GM18873 (cell line): Measurements from ENCODE around the gene EIF2S1.
"Not testable (repeated sequence)": the region's sequence is repeated elsewhere in the genome, so short reads cannot be mapped to it uniquely, and the experiment has no call there.

Experiments
- ATAC-seq: cut with Tn5 transposase; IDR thresholded peaks from one replicate; pipeline ENCODE4 v1.9.1; 2021; ENCODE audit warnings: mild to moderate bottlenecking, moderate library complexity, moderate number of reproducible peaks; ENCODE audit not compliant: unreplicated experiment, low FRiP score

Gene EIF2S1

DNA sequence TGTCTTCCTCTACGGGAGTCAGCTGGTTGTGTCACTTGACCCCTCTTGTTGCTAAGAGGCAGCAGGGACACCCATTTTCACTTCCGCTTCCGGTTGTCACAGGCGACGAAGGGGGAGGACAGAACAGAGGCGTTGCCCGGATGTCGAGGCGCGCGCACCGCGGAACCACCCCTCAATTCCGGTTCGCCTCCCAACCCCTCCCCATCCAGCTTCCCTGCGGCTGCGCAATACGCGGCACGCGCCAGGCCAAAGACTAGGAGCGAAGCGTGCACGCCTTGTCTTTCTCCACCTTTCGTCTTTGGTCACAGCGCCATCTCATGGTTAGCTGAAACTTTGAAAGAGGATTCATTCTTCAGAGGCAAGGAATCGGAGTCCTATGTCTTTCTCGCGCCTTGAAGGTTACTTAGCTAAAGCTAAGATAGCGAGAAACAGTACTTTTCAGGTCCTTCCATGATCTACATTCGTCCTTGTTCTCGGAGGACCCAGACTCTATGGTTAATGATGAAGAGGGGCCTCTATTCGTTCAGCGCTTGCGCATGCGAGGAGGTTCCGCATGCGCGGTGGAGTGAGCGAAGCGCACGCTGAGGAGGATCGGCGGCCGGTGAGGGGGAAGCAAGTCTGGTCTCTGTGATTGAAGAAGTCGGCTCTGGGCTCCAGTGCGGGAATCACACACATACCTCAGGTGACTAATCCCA lies at the start of gene EIF2S1, which contains the start of gene ATP6V1D:
EIF2S1 (plus strand) TSS at position 554 of the 695 bp plus-strand sequence. CDS start 4,440 bp downstream, outside the sequence.
ATP6V1D (minus strand) TSS at position 30 of the 695 bp plus-strand sequence. CDS start 106 bp downstream, outside the sequence.
- ATAC-seq: peak; percentile 80

DNA sequence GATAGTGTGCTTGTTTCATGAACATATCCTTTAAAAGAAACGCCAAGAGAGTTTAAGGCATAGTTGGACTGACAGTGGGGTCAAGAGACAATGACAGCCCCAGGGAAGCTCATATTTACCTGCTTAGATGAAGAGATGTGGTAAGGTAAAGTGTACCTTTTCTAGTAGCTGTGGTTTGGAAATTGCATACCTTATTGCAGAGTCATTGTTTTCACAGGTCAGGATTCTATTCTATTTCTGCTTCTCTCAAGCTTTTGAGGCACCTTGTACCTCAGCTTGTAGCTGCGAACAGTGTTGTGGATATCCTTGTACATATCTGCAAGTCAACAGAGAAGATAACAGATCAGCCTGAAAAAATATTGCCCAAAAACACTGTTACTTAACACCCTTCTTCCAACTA lies 48.3 kb upstream of the EIF2S1 start:
- no peak for ATAC-seq

DNA sequence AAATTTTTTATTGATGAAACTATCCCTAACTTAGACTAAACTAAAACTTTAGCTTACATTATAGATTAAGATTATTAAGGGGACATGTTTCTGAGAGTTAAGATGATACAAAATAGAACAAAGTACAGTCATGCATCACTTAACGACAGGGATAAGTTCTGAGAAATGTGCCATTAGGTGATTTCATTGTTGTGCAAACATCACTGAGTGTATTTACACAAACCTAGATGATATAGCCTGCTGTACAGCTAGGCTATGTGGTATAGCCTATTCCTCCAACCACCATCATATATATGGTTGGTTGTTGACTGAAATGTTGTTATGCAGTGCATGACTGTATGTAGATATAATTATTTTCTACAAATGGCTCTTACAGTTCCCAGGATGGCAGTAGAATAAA lies 47.0 kb upstream of the EIF2S1 start:
- no peak for ATAC-seq

DNA sequence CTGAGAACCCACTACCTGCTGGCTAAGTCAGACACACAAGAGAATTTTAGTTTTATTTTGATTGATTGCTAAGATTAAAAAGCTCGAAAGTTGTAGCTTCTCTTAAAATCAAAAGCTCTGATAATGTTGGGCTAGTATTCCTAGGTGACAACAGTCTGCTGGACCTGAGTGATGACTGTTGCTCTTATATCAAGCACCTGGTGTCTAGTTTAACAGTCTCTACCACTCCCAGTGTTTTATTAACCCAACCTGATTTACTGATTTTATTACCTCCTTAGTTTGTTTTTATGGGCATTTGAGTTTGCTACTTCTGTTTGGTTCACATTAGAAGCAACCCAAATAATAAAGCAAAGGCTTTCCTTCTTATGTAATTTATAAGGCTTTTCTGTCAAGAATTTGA lies 42.3 kb upstream of the EIF2S1 start:
- no peak for ATAC-seq

DNA sequence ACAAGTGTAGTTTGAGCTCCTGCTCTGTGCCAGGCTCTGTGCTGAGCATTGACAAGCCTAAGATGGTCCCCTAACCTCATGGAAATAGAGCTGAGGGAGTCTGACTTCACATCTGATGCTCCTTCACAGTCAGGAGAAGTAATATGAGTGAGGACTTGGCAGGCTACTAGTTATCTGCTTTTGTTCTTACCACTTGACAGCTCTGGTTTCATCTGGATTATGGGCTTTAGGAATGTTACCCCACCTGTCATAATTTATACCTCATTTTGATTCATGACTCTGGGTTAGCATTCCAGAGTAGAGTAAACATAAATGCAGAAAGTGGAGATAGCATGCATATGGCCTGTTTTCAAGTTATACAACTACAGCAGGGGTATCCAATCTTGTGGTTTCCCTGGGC lies 41.0 kb upstream of the EIF2S1 start:
- no peak for ATAC-seq

DNA sequence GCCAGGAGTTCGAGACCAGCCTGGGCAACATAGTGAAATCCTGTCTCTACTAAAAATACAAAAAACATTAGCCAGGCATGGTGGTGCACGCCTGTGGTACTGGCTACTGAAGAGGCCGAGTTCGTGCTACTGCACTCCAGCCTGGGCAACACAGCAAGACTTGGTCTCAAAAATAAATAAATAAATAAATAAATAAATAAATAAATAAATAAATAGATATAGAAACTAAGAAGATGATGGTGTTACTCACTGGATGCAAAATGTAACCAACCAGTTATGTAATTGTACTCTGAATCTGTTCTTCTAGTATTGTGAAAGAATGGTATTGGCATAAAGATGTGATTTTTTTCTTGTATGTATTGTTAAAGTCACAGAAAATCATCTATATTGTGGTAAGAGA lies 30.5 kb upstream of the EIF2S1 start:
- ATAC-seq: not testable (repeated sequence)

DNA sequence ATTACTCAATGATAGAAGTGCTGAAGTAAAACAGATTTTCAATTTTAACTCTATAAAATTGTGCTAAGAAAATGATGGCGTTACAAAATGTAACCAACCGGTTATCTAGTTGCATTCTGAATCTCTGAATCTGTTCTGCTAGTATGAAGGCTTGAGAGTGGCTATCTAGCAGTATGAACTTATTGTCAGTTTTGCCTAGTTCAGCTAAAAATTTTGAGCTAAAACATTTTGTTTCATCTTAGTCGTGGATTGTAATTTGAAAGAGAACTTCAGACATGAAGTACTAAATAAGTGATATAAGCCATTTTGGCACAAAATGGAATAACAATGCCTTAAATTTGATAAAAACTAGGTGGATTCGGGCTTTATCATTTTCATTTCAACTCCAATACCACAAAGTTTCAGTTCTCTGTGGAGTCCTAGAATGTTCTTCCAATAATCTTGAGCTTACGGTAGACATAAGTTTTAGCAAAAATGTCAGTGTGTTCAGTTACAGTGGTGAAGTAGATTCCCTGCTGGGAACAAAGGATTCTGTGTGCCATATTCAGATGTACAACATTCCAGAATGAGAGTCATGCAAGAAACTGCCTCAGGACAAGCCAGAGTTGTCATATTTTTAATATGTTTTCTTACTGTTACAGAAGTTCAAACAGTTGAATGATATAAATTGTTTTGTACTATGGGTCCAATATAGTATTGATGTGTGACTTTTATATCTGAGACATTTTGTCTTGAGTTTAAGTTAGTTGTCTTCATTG lies 28.6 kb upstream of the EIF2S1 start:
- no peak for ATAC-seq

DNA sequence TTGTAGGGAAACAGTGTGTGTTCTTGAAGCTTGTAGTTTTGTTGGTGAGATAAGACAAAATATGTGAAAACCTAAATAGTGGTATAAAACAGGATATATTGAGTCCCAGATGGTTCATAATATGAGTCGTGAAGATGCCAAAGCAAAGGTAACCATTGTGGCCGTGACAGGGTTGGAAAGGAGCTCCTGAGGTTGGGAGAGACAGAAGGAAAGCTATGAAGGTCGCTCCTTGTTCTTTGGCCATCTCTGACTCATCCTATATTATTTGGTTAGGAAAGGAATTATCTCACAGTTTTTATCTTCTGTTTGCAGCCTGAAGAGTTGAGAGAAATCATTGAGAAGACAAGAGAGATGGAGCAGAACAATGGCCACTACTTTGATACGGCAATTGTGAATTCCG lies 27.7 kb upstream of the EIF2S1 start:
- no peak for ATAC-seq

DNA sequence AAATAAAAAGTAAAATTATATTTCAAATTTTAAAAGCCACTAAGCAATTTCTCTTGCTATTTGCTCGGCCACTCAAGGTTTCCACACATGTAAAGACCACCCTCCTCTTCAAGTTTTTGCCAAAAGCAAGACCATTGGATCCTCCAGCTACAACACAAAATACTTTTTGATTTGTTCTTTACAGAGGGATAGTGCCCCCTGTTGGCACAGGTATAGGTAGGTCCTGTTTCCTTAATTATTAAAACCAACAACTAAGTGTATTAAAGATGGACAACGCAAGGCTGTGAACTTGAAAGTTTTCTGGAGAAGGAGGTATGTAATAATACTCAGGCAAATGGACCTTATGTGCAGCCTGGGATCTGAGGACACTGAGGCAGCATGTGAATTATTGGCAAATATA lies 24.3 kb upstream of the EIF2S1 start:
- no peak for ATAC-seq

DNA sequence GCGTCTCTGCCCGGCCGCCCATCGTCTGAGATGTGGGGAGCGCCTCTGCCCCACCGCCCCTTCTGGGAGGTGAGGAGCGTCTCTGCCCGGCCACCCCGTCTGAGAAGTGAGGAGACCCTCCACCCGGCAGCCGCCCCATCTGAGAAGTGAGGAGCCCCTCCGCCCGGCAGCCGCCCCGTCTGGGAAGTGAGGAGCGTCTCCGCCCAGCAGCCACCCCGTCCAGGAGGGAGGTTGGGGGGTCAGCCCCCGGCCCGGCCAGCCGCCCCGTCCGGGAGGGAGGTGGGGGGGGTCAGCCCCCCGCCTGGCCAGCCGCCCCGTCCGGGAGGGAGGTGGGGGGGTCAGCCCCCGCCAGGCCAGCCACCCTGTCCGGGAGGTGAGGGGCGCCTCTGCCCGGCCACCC lies 18.9 kb upstream of the EIF2S1 start:
- ATAC-seq: not testable (repeated sequence)

DNA sequence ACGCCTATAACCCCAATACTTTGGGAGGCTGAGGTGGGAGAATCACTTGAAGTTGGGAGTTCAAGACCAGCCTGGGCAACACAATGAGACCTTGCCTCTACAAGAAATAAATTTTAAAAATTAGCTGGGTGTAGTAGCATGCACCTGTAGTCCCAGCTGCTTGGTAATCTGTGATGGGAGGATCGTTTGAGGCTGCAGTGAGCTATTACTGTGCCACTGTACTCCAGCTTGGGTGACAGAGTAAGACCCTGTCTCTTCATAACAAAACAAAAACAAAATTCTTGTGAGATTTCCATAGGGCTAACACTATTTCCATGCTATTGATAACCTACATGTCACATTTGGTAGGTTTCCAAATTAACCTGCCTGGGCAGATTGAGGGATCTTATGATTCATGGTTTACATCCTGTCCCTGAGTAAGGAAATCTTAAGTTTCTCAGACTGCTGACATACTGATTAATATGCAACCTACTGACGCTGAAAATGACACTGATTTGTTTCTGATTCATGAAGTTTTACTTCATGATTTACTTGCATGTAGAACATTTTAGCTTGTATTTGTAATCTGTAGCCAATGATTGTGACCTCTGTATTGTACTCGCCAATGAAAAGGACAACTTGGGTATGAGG lies 16.4 kb upstream of the EIF2S1 start:
- no peak for ATAC-seq

DNA sequence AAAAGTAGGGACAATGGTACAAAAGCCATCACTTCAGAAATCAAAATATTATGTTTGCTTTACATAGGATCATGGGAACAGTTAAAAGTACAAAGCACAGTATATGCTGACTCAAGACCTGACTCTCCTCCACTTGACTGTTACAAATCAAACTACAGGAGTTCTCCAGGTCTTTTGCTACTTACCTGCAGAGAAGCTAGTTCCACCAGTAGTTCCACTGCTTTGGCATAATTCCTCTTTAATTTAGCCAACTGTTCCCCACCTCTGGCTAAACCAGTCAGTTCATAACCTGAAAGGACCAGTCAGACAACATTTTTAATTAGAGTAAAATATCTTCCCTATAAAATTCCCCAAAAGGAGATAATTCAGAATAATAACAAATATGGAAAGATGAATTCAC lies 14.5 kb upstream of the EIF2S1 start:
- no peak for ATAC-seq

DNA sequence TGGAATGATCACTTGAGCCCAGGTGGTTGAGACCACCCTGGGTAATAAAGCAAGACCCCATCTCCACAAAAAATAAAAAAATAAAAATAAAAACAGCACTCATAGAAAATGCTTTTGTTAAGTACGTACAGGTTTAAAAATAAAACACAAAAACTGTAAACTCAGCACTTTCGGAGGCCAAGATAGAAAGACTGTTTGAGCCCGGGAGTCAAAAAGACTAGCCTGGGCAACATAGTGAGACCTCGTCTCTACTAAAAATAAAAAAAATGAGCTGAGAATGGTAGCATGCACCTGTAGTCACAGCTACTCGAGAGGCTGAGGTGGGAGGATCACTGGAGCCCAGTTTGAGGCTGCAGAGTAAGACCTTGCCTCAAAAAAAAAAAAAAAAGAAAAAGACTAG lies 8.1 kb upstream of the EIF2S1 start:
- no peak for ATAC-seq

DNA sequence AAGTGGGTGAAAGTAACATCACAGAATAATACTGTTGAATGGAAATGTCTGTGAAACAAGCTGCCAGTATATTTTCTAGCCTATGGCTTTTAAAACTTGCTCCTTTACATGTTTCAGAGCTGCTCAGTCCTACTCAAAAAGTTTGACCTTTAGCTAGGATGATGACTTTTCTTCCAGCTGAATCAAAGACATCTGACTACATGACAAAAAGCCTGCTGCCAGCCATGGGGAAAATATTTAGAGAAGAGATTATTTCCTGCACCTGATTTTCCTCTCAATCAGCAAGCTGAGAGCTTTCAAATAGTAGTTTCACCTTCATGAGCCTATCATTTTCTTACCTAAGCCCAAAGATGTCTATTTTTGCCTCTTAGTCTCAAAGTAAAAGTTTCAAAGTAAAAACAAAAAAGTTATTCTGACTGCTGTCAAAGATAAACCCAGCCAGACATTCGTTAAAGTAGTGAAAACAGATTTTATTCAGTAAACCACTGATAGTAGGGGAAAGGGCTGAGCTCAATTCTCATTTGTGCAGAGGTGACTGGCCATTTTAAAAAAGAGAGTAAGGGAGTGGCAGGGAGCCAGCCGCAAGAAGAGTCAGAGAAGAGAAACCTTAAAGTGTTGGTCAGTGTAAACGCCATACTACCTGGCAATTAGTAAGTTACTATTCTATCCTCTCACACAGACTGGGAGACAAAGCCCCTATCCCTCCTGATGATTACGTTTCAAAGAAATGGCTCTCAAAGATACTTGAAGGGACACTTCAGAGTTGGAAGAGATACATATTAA lies 2.8 kb upstream of the EIF2S1 start:
- ATAC-seq: no peak

DNA sequence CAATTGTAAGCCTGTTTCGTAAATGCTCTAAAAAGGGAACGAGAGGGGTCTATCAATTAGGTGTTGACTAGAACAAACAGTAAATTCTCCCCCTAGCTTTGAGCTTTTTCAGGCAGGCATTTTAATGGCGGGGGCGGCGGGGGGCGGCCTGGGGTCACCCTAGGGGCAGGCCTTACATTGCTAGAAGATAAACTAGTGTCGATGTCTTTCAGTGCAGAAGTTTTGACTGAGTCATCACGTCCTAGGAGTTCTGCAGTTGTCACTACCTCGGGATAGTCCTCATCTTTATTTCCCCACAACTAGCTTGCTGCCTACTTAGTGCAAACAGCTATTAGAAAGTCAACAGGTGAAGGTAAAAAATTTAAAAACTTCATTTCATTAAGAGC lies 2.2 kb upstream of the EIF2S1 start:
- no peak for ATAC-seq

DNA sequence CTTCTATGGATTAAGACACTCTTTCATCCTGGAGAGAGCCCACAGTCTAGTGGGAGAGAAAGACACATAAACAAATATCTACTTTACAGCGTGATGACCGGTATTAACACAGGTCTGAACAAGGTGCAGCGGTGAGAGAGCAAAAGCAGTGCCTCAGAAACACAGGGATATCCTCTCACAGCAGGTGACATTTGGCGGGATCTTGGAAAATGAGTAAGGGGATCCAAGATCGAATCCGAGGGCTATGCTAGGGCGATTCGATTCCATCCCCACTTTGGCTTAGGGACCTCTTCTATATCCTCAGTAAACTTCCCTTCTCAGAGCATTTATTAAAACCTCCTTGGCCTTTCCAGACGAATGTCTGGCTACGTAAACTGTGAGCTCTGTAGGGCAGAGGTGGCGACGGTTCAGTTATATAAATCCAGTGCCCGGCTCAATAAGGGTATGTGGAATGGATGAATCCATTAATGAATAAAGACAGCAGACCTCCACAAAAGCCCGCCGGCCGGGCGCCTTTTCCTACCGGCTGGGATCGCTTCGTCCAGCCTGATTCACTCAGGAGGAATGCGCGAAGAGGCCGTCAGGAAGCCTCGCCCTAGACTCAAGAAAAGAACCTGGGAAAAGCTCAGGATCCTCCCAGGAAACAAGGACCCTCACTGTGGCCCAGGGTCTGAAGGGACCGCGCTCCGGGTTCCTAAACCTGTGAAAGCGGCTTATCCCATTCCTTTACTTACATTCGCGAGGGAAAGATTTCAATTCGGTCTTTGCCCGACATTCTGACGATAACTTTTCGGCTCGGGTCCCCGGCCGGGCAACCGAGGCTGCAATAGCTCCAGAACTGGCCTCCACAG lies 979 bp upstream of the EIF2S1 start:
- ATAC-seq: no peak

DNA sequence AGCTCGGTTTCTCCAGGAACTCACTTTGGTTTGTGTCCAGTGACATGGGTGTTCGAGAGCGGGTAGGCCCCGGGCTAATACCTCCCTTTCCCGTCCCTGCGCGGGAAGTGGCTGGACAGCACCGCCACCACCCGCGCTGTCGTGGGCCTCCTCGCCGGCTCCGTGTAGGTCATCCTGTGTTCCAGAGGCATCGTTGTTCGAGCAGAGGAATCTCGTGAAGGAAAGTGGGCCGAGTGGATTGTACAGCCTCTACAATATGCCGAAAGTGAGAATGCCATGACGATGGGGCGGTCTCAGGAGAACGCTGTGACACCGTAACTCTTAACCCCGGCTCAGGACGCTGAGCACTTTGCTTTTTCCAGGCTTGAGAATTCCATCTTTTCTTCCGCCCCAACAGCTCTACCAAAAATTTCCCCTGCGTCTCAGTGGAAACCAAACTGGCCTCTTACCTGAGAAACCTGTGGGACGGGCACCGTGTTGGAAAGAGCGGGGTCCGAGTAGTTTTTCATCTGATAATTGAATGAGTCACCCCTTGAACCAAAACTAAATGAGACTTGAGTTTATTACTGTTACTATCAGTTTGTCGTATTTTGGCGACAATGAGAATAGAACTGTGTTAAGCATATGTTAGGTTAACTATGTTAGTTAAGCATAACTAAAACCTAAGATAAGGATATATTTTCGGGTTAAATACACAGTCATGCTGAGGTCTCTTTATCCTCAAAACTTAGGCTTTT lies 510 bp downstream of the EIF2S1 start:
- ATAC-seq: peak; percentile 17

DNA sequence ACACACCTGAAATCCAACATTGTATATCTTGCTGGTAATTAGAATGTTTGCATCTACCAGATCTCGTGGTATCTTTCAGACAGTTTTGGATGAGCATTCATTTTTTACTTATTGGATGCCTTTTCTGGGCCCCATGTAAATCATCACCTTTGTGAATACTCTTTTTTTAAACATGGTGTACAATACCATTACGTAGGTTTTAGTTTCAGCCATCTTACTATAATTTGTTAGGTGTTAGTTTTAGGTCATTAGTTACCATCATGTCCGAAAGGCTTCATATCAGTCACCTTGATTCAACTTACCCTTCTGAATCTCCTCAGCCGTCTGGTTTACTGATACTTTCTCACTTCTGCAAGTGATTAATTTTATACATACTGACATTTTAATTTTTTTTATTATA lies 5.3 kb downstream of the EIF2S1 start:
- no peak for ATAC-seq

DNA sequence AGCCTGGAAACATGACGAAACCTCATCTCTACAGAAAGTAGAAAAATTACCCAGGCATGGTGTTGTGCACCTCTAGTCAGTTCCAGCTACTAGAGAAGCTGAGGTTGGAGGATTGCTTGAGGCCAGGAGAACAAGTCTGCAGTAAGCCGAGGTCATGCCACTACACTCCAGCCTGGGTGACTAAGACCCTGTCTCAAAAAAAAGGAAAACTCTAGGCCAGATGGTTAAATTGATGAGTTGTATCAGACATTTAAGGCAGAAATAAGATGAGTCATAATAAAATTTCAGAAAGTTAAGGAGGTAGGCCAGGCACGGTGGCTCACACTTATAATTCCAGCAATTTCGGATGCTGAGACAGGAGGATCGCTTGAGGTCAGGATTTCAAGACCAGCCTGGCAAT lies 10.7 kb downstream of the EIF2S1 start:
- no peak for ATAC-seq
